ENCODE measurements around the gene CBX4.

GRCh38 chr17:79820959-79821330 lies 18.3 kb downstream of the CBX4 start:
- TF ChIP-seq CTCF (conservative IDR thresholded peaks at IDR 0.05) (no peak), ZFX (IDR thresholded peaks at IDR 0.05) (no peak)

All from C4-2B (cell line).